WERI-Rb-1 (cell line): ENCODE results near the gene TXNRD3.

ENCODE experiments used
- DNase-seq: peaks from one replicate; pipeline ENCODE4 v3.0.0-alpha.2; 2020
- H3K27ac ChIP-seq: fragments of 250-450 bp; sonication (Bioruptor Pico); 2 replicates; pipeline ENCODE4 v1.5.1; 2020; ENCODE audit warnings: mild to moderate bottlenecking, moderate library complexity
- H3K27me3 ChIP-seq: fragments of 250-450 bp; sonication (Bioruptor Pico); 2 replicates; pipeline ENCODE4 v1.5.1; 2021; ENCODE audit warnings: mild to moderate bottlenecking, low read depth, moderate library complexity; ENCODE audit not compliant: insufficient read depth, severe bottlenecking
- H3K36me3 ChIP-seq: fragments of 250-450 bp; sonication (Bioruptor Pico); 2 replicates; pipeline ENCODE4 v1.5.1; 2020; ENCODE audit warnings: mild to moderate bottlenecking, moderate library complexity
- H3K4me3 ChIP-seq: 2 replicates; pipeline ENCODE4 v1.5.1; 2011; ENCODE audit warnings: low read depth, mild to moderate bottlenecking, control low read depth, low read length
- H3K9me3 ChIP-seq: fragments of 250-450 bp; sonication (Bioruptor Pico); 2 replicates; pipeline ENCODE4 v1.5.1; 2021; ENCODE audit warnings: mild to moderate bottlenecking, moderate library complexity; ENCODE audit not compliant: severe bottlenecking
- TF ChIP-seq, protein P1 (sequence below): IDR thresholded peaks from 2 replicates; pipeline ENCODE4 v1.5.1; 2011; ENCODE audit warnings: low read depth, mild to moderate bottlenecking, control low read depth, inconsistent platforms, low read length

Gene TXNRD3

GRCh38 chr3:126682009-126682408 lies 27.1 kb upstream of the TXNRD3 start:
- Histone ChIP-seq H3K4me3 (no peak overlapping the region), H3K9me3 (peaks cover 4% of the 10 kb centered on the region), H3K36me3 (no peaks in the 10 kb centered on the region), H3K27ac (no peak overlapping the region), H3K27me3 (no peaks in the 10 kb centered on the region)
- TF ChIP-seq, protein P1, sequence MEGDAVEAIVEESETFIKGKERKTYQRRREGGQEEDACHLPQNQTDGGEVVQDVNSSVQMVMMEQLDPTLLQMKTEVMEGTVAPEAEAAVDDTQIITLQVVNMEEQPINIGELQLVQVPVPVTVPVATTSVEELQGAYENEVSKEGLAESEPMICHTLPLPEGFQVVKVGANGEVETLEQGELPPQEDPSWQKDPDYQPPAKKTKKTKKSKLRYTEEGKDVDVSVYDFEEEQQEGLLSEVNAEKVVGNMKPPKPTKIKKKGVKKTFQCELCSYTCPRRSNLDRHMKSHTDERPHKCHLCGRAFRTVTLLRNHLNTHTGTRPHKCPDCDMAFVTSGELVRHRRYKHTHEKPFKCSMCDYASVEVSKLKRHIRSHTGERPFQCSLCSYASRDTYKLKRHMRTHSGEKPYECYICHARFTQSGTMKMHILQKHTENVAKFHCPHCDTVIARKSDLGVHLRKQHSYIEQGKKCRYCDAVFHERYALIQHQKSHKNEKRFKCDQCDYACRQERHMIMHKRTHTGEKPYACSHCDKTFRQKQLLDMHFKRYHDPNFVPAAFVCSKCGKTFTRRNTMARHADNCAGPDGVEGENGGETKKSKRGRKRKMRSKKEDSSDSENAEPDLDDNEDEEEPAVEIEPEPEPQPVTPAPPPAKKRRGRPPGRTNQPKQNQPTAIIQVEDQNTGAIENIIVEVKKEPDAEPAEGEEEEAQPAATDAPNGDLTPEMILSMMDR: no peak
- no peak for DNase-seq

DNA sequence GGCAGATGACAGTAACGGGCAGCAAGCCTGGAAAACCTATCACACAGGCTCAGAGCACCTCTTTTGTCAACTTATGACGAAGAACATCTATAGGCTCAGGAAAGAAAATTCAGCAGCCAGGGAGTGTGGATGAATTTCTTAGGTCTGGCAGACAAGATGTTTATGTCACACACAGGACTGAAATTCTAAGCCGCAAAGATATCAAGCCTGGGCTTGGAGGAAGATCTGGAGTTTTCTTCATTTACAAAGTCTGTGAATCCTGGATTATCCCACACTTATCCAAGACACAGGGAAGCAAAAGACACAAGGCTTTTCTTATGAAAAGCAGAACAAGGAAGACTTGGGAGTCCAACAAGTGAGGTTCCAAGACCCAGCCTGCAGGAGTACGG lies 25.7 kb upstream of the TXNRD3 start:
- Histone ChIP-seq H3K27ac (no peak overlapping the region), H3K4me3 (no peak overlapping the region), H3K36me3 (no peaks in the 10 kb centered on the region), H3K9me3 (no peaks in the 10 kb centered on the region), H3K27me3 (no peaks in the 10 kb centered on the region)
- DNase-seq: no peak
- TF ChIP-seq, protein P1: no peak

- H3K27me3 ChIP-seq: no peaks in the 10 kb centered on the region
- H3K9me3 ChIP-seq: no peaks in the 10 kb centered on the region
- no peak overlapping the region for H3K27ac ChIP-seq
- no peak overlapping the region for H3K4me3 ChIP-seq
- TF ChIP-seq, protein P1: no peak
- DNase-seq: no peak
- H3K36me3 ChIP-seq: no peaks in the 10 kb centered on the region
Measured at GRCh38 chr3:126679831-126680666, 25.1 kb upstream of the TXNRD3 start.

DNA sequence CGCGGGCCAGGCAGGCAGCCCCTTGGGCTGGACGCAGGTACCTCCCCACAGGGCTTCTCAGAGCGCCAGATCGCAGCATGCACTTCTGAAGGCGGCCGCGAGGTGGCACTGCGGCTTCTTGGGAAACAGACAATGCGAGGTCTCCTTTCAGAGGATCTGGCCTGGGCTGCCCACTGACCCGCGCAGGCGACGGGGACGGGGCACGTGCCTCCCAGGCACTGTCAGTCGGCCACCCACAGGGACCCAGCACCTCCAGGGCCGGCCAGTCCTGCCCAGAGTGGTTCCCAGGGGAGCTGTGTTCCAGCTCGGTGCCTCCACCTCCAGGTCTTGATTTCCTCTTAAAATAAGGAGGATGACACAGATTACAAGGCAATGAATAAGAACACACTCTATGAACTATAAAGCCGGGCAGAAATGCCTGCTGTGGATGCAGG lies 24.4 kb upstream of the TXNRD3 start:
- TF ChIP-seq, protein P1: peak; percentile 94
- H3K36me3 ChIP-seq: no peaks in the 10 kb centered on the region
- peak overlapping the region; percentile 11 for H3K27ac ChIP-seq
- peak; percentile 92 for DNase-seq
- H3K27me3 ChIP-seq: no peaks in the 10 kb centered on the region
- peak overlapping the region; percentile 41 for H3K4me3 ChIP-seq
- H3K9me3 ChIP-seq: no peaks in the 10 kb centered on the region

- peak overlapping the region; percentile 41 for H3K4me3 ChIP-seq
- H3K27ac ChIP-seq: peak overlapping the region; percentile 11
- TF ChIP-seq, protein P1: no peak
- peaks cover 3% of the 10 kb centered on the region for H3K9me3 ChIP-seq
- no peaks in the 10 kb centered on the region for H3K36me3 ChIP-seq
- peak; percentile 60 for DNase-seq
- H3K27me3 ChIP-seq: no peaks in the 10 kb centered on the region
Measured at GRCh38 chr3:126678693-126679317, 23.9 kb upstream of the TXNRD3 start.
